Mesodermal cell (in vitro differentiated cells): ENCODE data around the gene ADAMTS2.

ENCODE experiments used
- H3K27ac ChIP-seq: 2 replicates; pipeline ENCODE4 v1.7.0; 2013; ENCODE audit warnings: mild to moderate bottlenecking, low read depth, low read length, moderate library complexity; ENCODE audit not compliant: severe bottlenecking
- H3K36me3 ChIP-seq: 2 replicates; pipeline ENCODE4 v1.7.1; 2013; ENCODE audit warnings: mild to moderate bottlenecking, low read length, moderate library complexity; ENCODE audit not compliant: control insufficient read depth, insufficient read depth
- H3K4me1 ChIP-seq: one replicate; pipeline ENCODE4 v1.7.1; 2013; ENCODE audit warnings: mild to moderate bottlenecking, low read length; ENCODE audit not compliant: insufficient read depth, control insufficient read depth, poor library complexity, severe bottlenecking
- H3K4me3 ChIP-seq: 2 replicates; pipeline ENCODE4 v1.7.0; 2013; ENCODE audit warnings: low read length, control low read depth, mild to moderate bottlenecking; ENCODE audit not compliant: insufficient read depth, poor library complexity, severe bottlenecking; ENCODE audit errors: extremely low read depth
- H3K9me3 ChIP-seq: 2 replicates; pipeline ENCODE4 v1.7.1; 2013; ENCODE audit warnings: mild to moderate bottlenecking, low read length, moderate library complexity; ENCODE audit not compliant: control insufficient read depth
- WGBS, 2 experiments: methylation state at CpG; one replicate each; pipeline ENCODE4 v1.1.5; 2013; ENCODE audit warnings: missing lambda C conversion rate in 2 of 2; ENCODE audit not compliant: insufficient coverage in 2 of 2; 5-methylcytosine and 5-hydroxymethylcytosine counted together

The ADAMTS2 gene

DNA sequence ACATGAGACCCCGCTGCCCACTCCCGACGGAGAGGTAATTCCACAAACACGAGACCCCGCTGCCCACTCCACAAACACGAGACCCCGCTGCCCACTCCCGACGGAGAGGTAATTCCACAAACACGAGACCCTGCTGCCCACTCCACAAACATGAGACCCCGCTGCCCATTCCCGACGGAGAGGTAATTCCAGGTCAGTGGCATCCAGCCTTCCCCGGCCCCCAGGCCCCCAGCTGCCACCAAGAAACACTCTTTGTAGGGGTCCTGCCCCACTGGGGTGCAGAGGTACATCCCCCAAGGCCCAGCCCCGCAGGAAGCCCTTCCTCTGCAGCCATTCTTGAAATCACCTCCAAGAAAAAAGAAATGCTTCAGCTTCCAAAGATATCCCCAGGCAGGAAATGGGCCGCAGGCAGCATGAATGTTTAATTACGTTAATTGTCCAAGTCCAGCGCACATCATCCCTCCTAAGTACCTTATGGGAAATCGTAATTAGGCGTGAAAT, 115.9 kb downstream of the ADAMTS2 start:
- Histone ChIP-seq H3K27ac (no peak overlapping the region), H3K36me3 (no peaks in the 10 kb centered on the region), H3K9me3 (peaks cover 10% of the 10 kb centered on the region), H3K4me3 (no peak overlapping the region), H3K4me1 (peaks cover 4% of the 10 kb centered on the region)
- 84 to 96% methylated on average over 6 to 12 of the region's 20 CpGs for WGBS, 2 experiments

GRCh38 chr5:179228341-179229121, 116.7 kb downstream of the ADAMTS2 start:
- no peak overlapping the region for H3K4me3 ChIP-seq
- WGBS, 2 experiments: 88 to 89% methylated on average over 17 to 18 of the region's 20 CpGs
- H3K27ac ChIP-seq: no peak overlapping the region
- H3K4me1 ChIP-seq: peaks cover 4% of the 10 kb centered on the region
- no peaks in the 10 kb centered on the region for H3K36me3 ChIP-seq
- peaks cover 19% of the 10 kb centered on the region for H3K9me3 ChIP-seq

DNA sequence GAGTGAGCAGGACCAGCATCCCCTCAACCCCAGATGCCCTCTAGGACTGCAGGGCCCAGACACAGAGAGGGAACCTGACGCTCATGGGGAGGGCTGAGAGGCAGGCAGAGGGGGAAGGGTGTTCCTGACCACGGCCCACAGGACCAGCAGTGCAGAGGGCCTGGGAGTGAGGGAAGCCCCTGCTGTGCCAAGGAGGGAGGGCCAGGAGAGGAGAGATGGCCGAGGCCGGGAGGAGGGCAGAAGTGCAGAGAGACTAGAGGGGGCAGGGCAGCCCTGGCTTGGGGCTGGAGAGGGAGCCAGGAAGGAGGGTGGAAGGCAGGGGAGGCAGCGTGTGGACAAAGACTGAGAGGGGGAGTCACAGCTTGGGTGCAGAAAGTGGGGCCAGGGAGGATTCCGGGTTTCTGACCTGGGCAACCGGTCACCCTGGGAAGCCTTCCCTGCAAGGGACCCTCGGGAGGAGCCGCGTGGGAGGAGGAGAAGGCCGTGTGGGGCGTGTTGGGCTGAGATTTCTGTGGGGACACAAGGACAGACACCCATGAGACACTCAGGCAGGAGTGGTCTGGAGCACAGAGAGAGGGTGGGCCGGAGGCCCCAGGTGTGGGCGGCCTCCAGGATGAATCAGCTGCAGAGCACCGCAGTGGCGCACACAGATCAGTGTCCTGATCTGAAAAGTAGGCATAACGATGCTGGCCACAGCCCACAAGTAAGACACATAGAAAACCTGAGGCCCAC, 117.5 kb downstream of the ADAMTS2 start:
- 71% methylated on average over 15 to 17 of the region's 17 CpGs for WGBS, 2 experiments
- H3K4me1 ChIP-seq: peaks cover 4% of the 10 kb centered on the region
- no peak overlapping the region for H3K4me3 ChIP-seq
- peaks cover 22% of the 10 kb centered on the region for H3K9me3 ChIP-seq
- no peaks in the 10 kb centered on the region for H3K36me3 ChIP-seq
- no peak overlapping the region for H3K27ac ChIP-seq

DNA sequence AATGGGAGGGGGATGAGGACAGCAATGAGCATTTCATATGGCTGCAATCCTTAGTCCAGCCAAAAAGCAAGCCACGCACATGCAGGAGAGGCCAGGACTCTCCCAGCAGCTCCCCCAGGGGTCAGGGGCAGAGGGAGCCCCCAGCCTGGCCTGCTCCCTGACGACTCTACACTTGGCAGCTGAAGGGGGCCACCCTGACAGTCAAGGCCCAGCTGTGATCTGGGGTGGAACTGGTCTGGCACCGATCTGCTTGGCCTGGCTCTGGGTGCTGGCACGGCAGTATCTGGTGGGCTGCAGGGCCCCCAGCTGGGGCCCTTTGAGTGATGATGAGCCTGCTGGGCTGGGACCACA, 118.1 kb downstream of the ADAMTS2 start:
- Histone ChIP-seq H3K9me3 (peaks cover 22% of the 10 kb centered on the region), H3K4me1 (peaks cover 4% of the 10 kb centered on the region), H3K4me3 (no peak overlapping the region), H3K36me3 (no peaks in the 10 kb centered on the region), H3K27ac (no peak overlapping the region)
- WGBS, 2 experiments: 80 to 84% methylated on average over 4 of the region's 4 CpGs

- no peak overlapping the region for H3K27ac ChIP-seq
- H3K36me3 ChIP-seq: no peaks in the 10 kb centered on the region
- peaks cover 4% of the 10 kb centered on the region for H3K4me1 ChIP-seq
- H3K4me3 ChIP-seq: no peak overlapping the region
- WGBS, 2 experiments: 87 to 89% methylated on average over 5 to 6 of the region's 8 CpGs
- H3K9me3 ChIP-seq: peaks cover 22% of the 10 kb centered on the region
Measured at GRCh38 chr5:179226696-179227095, 118.6 kb downstream of the ADAMTS2 start.

GRCh38 chr5:179225387-179225786, 119.9 kb downstream of the ADAMTS2 start:
- WGBS, 2 experiments: 91 to 99% methylated on average over 18 of the region's 19 CpGs
- peaks cover 4% of the 10 kb centered on the region for H3K4me1 ChIP-seq
- H3K9me3 ChIP-seq: peaks cover 22% of the 10 kb centered on the region
- H3K36me3 ChIP-seq: no peaks in the 10 kb centered on the region
- no peak overlapping the region for H3K27ac ChIP-seq
- no peak overlapping the region for H3K4me3 ChIP-seq

GRCh38 chr5:179224741-179225140, 120.5 kb downstream of the ADAMTS2 start:
- H3K27ac ChIP-seq: no peak overlapping the region
- H3K9me3 ChIP-seq: peaks cover 22% of the 10 kb centered on the region
- H3K4me3 ChIP-seq: no peak overlapping the region
- H3K36me3 ChIP-seq: no peaks in the 10 kb centered on the region
- 87 to 90% methylated on average over 7 to 9 of the region's 10 CpGs for WGBS, 2 experiments
- peaks cover 4% of the 10 kb centered on the region for H3K4me1 ChIP-seq

GRCh38 chr5:179223961-179224360, 121.3 kb downstream of the ADAMTS2 start:
- H3K4me3 ChIP-seq: no peak overlapping the region
- H3K9me3 ChIP-seq: peaks cover 22% of the 10 kb centered on the region
- no peaks in the 10 kb centered on the region for H3K4me1 ChIP-seq
- no peak overlapping the region for H3K27ac ChIP-seq
- H3K36me3 ChIP-seq: no peaks in the 10 kb centered on the region
- WGBS, 2 experiments: 92 to 99% methylated on average over 25 of the region's 25 CpGs

GRCh38 chr5:179223528-179223927, 121.7 kb downstream of the ADAMTS2 start:
- Histone ChIP-seq H3K27ac (no peak overlapping the region), H3K4me3 (no peak overlapping the region), H3K36me3 (no peaks in the 10 kb centered on the region), H3K9me3 (peaks cover 22% of the 10 kb centered on the region), H3K4me1 (no peaks in the 10 kb centered on the region)
- WGBS, 2 experiments: 90 to 98% methylated on average over 8 to 9 of the region's 14 CpGs

GRCh38 chr5:179222246-179223017, 122.8 kb downstream of the ADAMTS2 start:
- WGBS, 2 experiments: 86 to 94% methylated on average over 5 to 6 of the region's 9 CpGs
- Histone ChIP-seq H3K27ac (no peak overlapping the region), H3K4me3 (no peak overlapping the region), H3K9me3 (peaks cover 22% of the 10 kb centered on the region), H3K36me3 (no peaks in the 10 kb centered on the region), H3K4me1 (no peaks in the 10 kb centered on the region)
